ENCODE results near the gene SH2B3. TPM values are rescaled to one million over a fixed set of nuclear protein-coding genes. Genes with fewer than 3 reads are reported as not detected.
"Not testable (repeated sequence)": the region's sequence is repeated elsewhere in the genome, so short reads cannot be mapped to it uniquely, and the experiment has no call there.

Gene SH2B3
- total RNA-seq, 4 donors from 2014 or later, result 3.3 to 16.2 (median 5.6) TPM

DNA sequence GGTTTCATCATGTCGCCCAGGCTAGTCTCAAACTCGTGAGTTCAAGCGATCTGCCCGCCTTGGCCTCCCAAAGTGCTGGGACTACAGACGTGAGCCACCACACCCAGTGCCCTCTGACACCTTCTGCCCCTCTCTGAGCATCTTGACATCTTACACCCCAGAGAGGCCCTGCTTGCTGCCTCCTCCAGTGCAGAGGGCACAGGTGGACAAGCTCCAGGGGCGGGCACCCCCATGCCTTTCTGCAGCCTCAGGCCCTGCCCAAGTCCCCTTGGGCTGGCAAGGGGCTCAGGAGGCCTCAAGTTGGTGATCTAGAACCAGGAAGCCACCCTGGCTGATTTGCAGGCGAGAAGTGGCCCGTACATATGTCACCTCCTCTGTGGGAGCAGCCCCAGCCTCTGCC, 11.2 kb upstream of the SH2B3 start:
- H3K4me1 ChIP-seq, result peaks cover 9 to 30% (median 13%) of the 10 kb centered on the region in 3 donors
- H3K4me3 ChIP-seq, result no peak overlapping the region
- WGBS, 2 donors, result 60% methylated on average over 2 of the region's 8 CpGs; no CpG with 5 or more reads in 1 of the 2 donors
- no peaks in the 10 kb centered on the region for H3K36me3 ChIP-seq
- DNase-seq, result no peak
- TF ChIP-seq, protein P1, sequence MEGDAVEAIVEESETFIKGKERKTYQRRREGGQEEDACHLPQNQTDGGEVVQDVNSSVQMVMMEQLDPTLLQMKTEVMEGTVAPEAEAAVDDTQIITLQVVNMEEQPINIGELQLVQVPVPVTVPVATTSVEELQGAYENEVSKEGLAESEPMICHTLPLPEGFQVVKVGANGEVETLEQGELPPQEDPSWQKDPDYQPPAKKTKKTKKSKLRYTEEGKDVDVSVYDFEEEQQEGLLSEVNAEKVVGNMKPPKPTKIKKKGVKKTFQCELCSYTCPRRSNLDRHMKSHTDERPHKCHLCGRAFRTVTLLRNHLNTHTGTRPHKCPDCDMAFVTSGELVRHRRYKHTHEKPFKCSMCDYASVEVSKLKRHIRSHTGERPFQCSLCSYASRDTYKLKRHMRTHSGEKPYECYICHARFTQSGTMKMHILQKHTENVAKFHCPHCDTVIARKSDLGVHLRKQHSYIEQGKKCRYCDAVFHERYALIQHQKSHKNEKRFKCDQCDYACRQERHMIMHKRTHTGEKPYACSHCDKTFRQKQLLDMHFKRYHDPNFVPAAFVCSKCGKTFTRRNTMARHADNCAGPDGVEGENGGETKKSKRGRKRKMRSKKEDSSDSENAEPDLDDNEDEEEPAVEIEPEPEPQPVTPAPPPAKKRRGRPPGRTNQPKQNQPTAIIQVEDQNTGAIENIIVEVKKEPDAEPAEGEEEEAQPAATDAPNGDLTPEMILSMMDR (IDR thresholded peaks at IDR 0.05), result no peak
- TF ChIP-seq POLR2A (IDR thresholded peaks at IDR 0.05), result no peak
- intact Hi-C loops (cut with DNase I), result no loop called here
- H3K9me3 ChIP-seq, result no peaks in the 10 kb centered on the region
- no peak overlapping the region for H3K27ac ChIP-seq
- H3K27me3 ChIP-seq, result peaks cover 0 to 58% (median 0%) of the 10 kb centered on the region in 4 donors

- 71 to 76% methylated on average over 8 of the region's 8 CpGs for whole genome bisulfite sequencing, 2 donors
- TF ChIP-seq POLR2A (IDR thresholded peaks at IDR 0.05), result no peak
- TF ChIP-seq, protein P1 (IDR thresholded peaks at IDR 0.05), result no peak
- Histone ChIP-seq H3K27ac (no peak overlapping the region), H3K36me3 (no peaks in the 10 kb centered on the region), H3K4me1 (peaks cover 9 to 32% (median 13%) of the 10 kb centered on the region in 3 donors), H3K27me3 (peaks cover 0 to 59% (median 0%) of the 10 kb centered on the region in 4 donors), H3K9me3 (no peaks in the 10 kb centered on the region), H3K4me3 (no peak overlapping the region)
- intact Hi-C loops (cut with DNase I), result no loop called here
- DNase-seq, result no peak
Measured at GRCh38 chr12:111395336-111396187, 10.2 kb upstream of the SH2B3 start.

- H3K27ac ChIP-seq, result peak overlapping the region in 3 of 4 donors; percentile 66 to 81 (median 71)
- intact Hi-C loops (cut with DNase I), result not testable (repeated sequence)
- 60 to 63% methylated on average over 6 of the region's 7 CpGs for WGBS, 2 donors
Measured at GRCh38 chr12:111396271-111396670, 9.5 kb upstream of the SH2B3 start.

DNA sequence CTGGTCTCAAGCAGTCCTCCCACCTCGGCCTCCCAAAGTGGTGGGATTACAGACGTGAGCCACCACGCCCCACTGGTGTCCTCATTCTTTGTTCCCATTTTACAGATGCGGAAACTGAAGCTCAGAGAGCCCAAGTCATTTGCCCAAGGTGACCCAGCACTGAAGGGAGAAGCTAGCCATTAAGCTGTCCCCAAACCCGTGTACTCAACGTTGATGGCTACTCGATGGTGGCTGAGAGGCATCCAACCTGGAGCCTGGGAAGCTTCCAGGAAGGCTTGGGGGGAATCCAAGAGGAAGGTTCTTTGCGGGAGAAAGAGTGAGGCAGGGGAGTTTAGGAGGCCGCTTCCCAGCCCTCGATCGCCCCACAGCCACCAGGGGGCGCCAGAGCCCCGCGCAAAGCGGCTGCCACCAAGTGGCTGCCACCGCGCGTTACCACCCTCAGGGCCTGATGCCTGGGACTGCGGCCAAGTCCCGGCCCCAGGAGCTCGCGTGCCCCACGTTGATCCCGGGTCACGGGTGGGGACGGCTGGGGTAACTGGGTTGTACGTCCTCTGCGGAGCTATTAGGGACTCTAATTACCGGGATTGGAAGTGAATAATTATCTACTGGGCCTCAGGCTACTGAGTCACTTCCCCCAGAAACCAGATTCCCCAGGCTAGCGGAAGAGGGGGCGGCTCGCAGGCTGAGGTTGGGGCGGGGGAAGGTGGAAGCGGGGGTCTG, 8.8 kb upstream of the SH2B3 start:
- TF ChIP-seq, protein P1 (IDR thresholded peaks at IDR 0.05), result peak; percentile 94 to 99 (median 98)
- no peak for TF ChIP-seq POLR2A (IDR thresholded peaks at IDR 0.05)
- peaks cover 9 to 32% (median 13%) of the 10 kb centered on the region in 3 donors for H3K4me1 ChIP-seq
- no peaks in the 10 kb centered on the region for H3K9me3 ChIP-seq
- DNase-seq, result peak; percentile 36
- intact Hi-C loops (cut with DNase I), result no loop called here
- 0 to 10% methylated on average over 2 to 15 of the region's 34 CpGs for WGBS, 2 donors
- H3K27me3 ChIP-seq, result peaks cover 0 to 69% (median 0%) of the 10 kb centered on the region in 4 donors
- no peaks in the 10 kb centered on the region for H3K36me3 ChIP-seq
- H3K27ac ChIP-seq, result peak overlapping the region; percentile 45 to 81 (median 68)
- H3K4me3 ChIP-seq, result peak overlapping the region in 3 of 4 donors; percentile 13 to 59 (median 28)

More at GRCh38 chr12:111396271-111396670, 9.5 kb upstream of the SH2B3 start:
- H3K4me1 ChIP-seq, result peaks cover 9 to 32% (median 13%) of the 10 kb centered on the region in 3 donors
- H3K27me3 ChIP-seq, result peaks cover 0 to 63% (median 0%) of the 10 kb centered on the region in 4 donors
- not testable (repeated sequence) for DNase-seq, H3K9me3 ChIP-seq, H3K36me3 ChIP-seq, H3K4me3 ChIP-seq

GRCh38 chr12:111398530-111398929, 7.2 kb upstream of the SH2B3 start:
- Histone ChIP-seq H3K36me3 (no peaks in the 10 kb centered on the region), H3K27me3 (peaks cover 0 to 62% (median 0%) of the 10 kb centered on the region in 4 donors), H3K9me3 (no peaks in the 10 kb centered on the region), H3K4me1 (peaks cover 12 to 48% (median 24%) of the 10 kb centered on the region in 3 donors), H3K4me3 (no peak overlapping the region), H3K27ac (peak overlapping the region in 3 of 4 donors; percentile 60 to 71 (median 66))
- DNase-seq, result no peak
- 66 to 86% methylated on average over 3 to 4 of the region's 4 CpGs for WGBS, 2 donors
- intact Hi-C loops (cut with DNase I), result no loop called here
- TF ChIP-seq POLR2A (IDR thresholded peaks at IDR 0.05), result no peak
- TF ChIP-seq, protein P1 (IDR thresholded peaks at IDR 0.05), result no peak

GRCh38 chr12:111399741-111400404, 5.8 kb upstream of the SH2B3 start:
- H3K9me3 ChIP-seq, H3K4me3 ChIP-seq, H3K36me3 ChIP-seq, DNase-seq: not testable (repeated sequence)
- WGBS, 2 donors, result 80 to 84% methylated on average over 9 of the region's 9 CpGs
- intact Hi-C loops (cut with DNase I), result loop anchor here (5.0 kb wide), 1 partner anchor 47 kb away; no protein-coding TSS in a partner anchor
- H3K27ac ChIP-seq, result peak overlapping the region in 3 of 4 donors; percentile 60 to 71 (median 66)
- H3K27me3 ChIP-seq, result peaks cover 0 to 64% (median 0%) of the 10 kb centered on the region in 4 donors
- peaks cover 23 to 62% (median 26%) of the 10 kb centered on the region in 3 donors for H3K4me1 ChIP-seq

Data from esophagus squamous epithelium (tissue), 5 donors.